Endodermal cell (in vitro differentiated cells): ENCODE data around the gene GTPBP6. TPM values are rescaled to one million over a fixed set of nuclear protein-coding genes. Genes with fewer than 3 reads are reported as not detected.
"Not testable (repeated sequence)": the region's sequence is repeated elsewhere in the genome, so short reads cannot be mapped to it uniquely, and the experiment has no call there.

Source experiments
- DNase-seq: peaks from one replicate; pipeline ENCODE4 v3.0.0-alpha.2; 2017
- H3K27ac ChIP-seq: 2 replicates; pipeline ENCODE4 v1.5.1; 2013; ENCODE audit warnings: mild to moderate bottlenecking, low read depth, low read length, moderate library complexity
- H3K27me3 ChIP-seq: 2 replicates; pipeline ENCODE4 v1.6.1; 2013; ENCODE audit warnings: mild to moderate bottlenecking, low read length, moderate library complexity; ENCODE audit not compliant: insufficient read depth, control insufficient read depth, poor library complexity, severe bottlenecking
- H3K36me3 ChIP-seq: 2 replicates; pipeline ENCODE4 v1.7.0; 2013; ENCODE audit warnings: mild to moderate bottlenecking, low read length, moderate library complexity; ENCODE audit not compliant: control insufficient read depth, insufficient read depth
- H3K4me1 ChIP-seq: one replicate; pipeline ENCODE4 v1.7.0; 2013; ENCODE audit warnings: low read length; ENCODE audit not compliant: control insufficient read depth, insufficient read depth
- H3K4me3 ChIP-seq: 2 replicates; pipeline ENCODE4 v1.5.1; 2013; ENCODE audit warnings: mild to moderate bottlenecking, low read length, moderate library complexity
- H3K9ac ChIP-seq: 2 replicates; pipeline ENCODE4 v1.6.1; 2013; ENCODE audit warnings: mild to moderate bottlenecking, low read length, moderate library complexity; ENCODE audit not compliant: poor library complexity, severe bottlenecking; ENCODE audit errors: extremely low read depth
- H3K9me3 ChIP-seq: 2 replicates; pipeline ENCODE4 v1.6.1; 2013; ENCODE audit warnings: mild to moderate bottlenecking, low read length, moderate library complexity; ENCODE audit not compliant: control insufficient read depth
- H3K27ac Mint-ChIP-seq: 2 replicates; pipeline ENCODE4 v1.8.0; 2020; ENCODE audit warnings: mixed read lengths
- H3K27me3 Mint-ChIP-seq: 2 replicates; pipeline ENCODE4 v1.8.0; 2021; ENCODE audit warnings: mild to moderate bottlenecking, mixed read lengths; ENCODE audit not compliant: insufficient read depth
- H3K36me3 Mint-ChIP-seq: 2 replicates; pipeline ENCODE4 v1.8.0; 2020; ENCODE audit warnings: low read depth, mixed read lengths
- H3K4me1 Mint-ChIP-seq: 2 replicates; pipeline ENCODE4 v1.8.0; 2020; ENCODE audit warnings: mixed read lengths
- H3K4me3 Mint-ChIP-seq: 2 replicates; pipeline ENCODE4 v1.8.0; 2020; ENCODE audit warnings: mild to moderate bottlenecking, moderate library complexity, mixed read lengths
- H3K9me3 Mint-ChIP-seq: 2 replicates; pipeline ENCODE4 v1.8.0; 2020; ENCODE audit warnings: mild to moderate bottlenecking, mixed read lengths
- CTCF ChIP-seq: fragments of 200-600 bp; sonication (generic); conservative IDR thresholded peaks from 2 replicates; pipeline ENCODE4 v1.5.0; 2021; ENCODE audit warnings: antibody characterized with exemption, mild to moderate bottlenecking
- WGBS, 2 experiments: methylation state at CpG; one replicate each; pipeline versions ENCODE4 v1.1.5 to v1.1.7; 2013; ENCODE audit warnings: missing lambda C conversion rate in 2 of 2, mixed read lengths in 1 of 2; ENCODE audit not compliant: insufficient coverage in 1 of 2, insufficient read length in 1 of 2; 5-methylcytosine and 5-hydroxymethylcytosine counted together
- total RNA-seq, 2 donors: library from RNA; stranded (reverse); fragmentation: NEBNext Ultra II Directional in 1 of 2; extraction: Animal tissue kit (Norgen Biotek cat#: 25700) in 1 of 2; gene quantifications; 2 replicates in 1 of 2; 3 replicates in 1 of 2; pipeline ENCODE4 v1.2.1, GENCODE V29; 2021

GTPBP6 gene
- total RNA-seq, 2 donors from 2014 or later, result 58.8 to 61.0 TPM

- no peaks in the 10 kb centered on the region for H3K27me3 ChIP-seq
- no peaks in the 10 kb centered on the region for H3K9me3 ChIP-seq
- H3K36me3 ChIP-seq, result peaks cover 10% of the 10 kb centered on the region
- H3K27ac Mint-ChIP-seq, result peak overlapping the region; percentile 39
- DNase-seq, result no peak
- WGBS, 2 experiments, result 95 to 99% methylated on average over 8 to 9 of the region's 10 CpGs
- no peaks in the 10 kb centered on the region for H3K9me3 Mint-ChIP-seq
- H3K36me3 Mint-ChIP-seq, result peaks cover 43% of the 10 kb centered on the region
- TF ChIP-seq CTCF, result no peak
- no peak overlapping the region for H3K27ac ChIP-seq
- no peak overlapping the region for H3K4me3 Mint-ChIP-seq
- H3K4me1 Mint-ChIP-seq, result no peaks in the 10 kb centered on the region
- H3K27me3 Mint-ChIP-seq, result no peaks in the 10 kb centered on the region
- H3K9ac ChIP-seq, result no peak overlapping the region
- H3K4me3 ChIP-seq, result no peak overlapping the region
- no peaks in the 10 kb centered on the region for H3K4me1 ChIP-seq
Measured at GRCh38 chrX:351736-352135, 33.1 kb upstream of the GTPBP6 start.

- WGBS, 2 experiments, result 96 to 100% methylated on average over 2 to 9 of the region's 13 CpGs
- H3K4me1 ChIP-seq, H3K27ac Mint-ChIP-seq, DNase-seq, H3K9ac ChIP-seq, H3K9me3 ChIP-seq, H3K27me3 ChIP-seq, H3K27me3 Mint-ChIP-seq, H3K4me3 ChIP-seq, H3K4me3 Mint-ChIP-seq, H3K9me3 Mint-ChIP-seq, H3K27ac ChIP-seq, H3K36me3 ChIP-seq, H3K4me1 Mint-ChIP-seq: not testable (repeated sequence)
- peaks cover 42% of the 10 kb centered on the region for H3K36me3 Mint-ChIP-seq
Measured at GRCh38 chrX:351324-351641, 32.7 kb upstream of the GTPBP6 start.

- H3K9ac ChIP-seq, result no peak overlapping the region
- no peaks in the 10 kb centered on the region for H3K4me1 ChIP-seq
- no peaks in the 10 kb centered on the region for H3K4me1 Mint-ChIP-seq
- 95 to 98% methylated on average over 51 to 61 of the region's 61 CpGs for WGBS, 2 experiments
- no peak for TF ChIP-seq CTCF
- H3K27me3 Mint-ChIP-seq, result no peaks in the 10 kb centered on the region
- H3K4me3 Mint-ChIP-seq, result no peak overlapping the region
- H3K9me3 ChIP-seq, result no peaks in the 10 kb centered on the region
- peaks cover 10% of the 10 kb centered on the region for H3K36me3 ChIP-seq
- H3K9me3 Mint-ChIP-seq, result no peaks in the 10 kb centered on the region
- H3K27ac Mint-ChIP-seq, result no peak overlapping the region
- no peak overlapping the region for H3K4me3 ChIP-seq
- H3K36me3 Mint-ChIP-seq, result peaks cover 39% of the 10 kb centered on the region
- no peak overlapping the region for H3K27ac ChIP-seq
- DNase-seq, result no peak
- no peaks in the 10 kb centered on the region for H3K27me3 ChIP-seq
Measured at GRCh38 chrX:350534-351323, 32.1 kb upstream of the GTPBP6 start.

- 91 to 95% methylated on average over 19 to 20 of the region's 20 CpGs for WGBS, 2 experiments
- TF ChIP-seq CTCF, result peak; percentile 34
- H3K36me3 ChIP-seq, result peaks cover 10% of the 10 kb centered on the region
- H3K27ac Mint-ChIP-seq, result peak overlapping the region; percentile 44
- no peak overlapping the region for H3K9ac ChIP-seq
- no peak overlapping the region for H3K27ac ChIP-seq
- H3K27me3 ChIP-seq, result no peaks in the 10 kb centered on the region
- no peak overlapping the region for H3K4me3 ChIP-seq
- no peak for DNase-seq
- no peaks in the 10 kb centered on the region for H3K4me1 ChIP-seq
- no peaks in the 10 kb centered on the region for H3K27me3 Mint-ChIP-seq
- no peak overlapping the region for H3K4me3 Mint-ChIP-seq
- no peaks in the 10 kb centered on the region for H3K4me1 Mint-ChIP-seq
- no peaks in the 10 kb centered on the region for H3K9me3 ChIP-seq
- H3K9me3 Mint-ChIP-seq, result no peaks in the 10 kb centered on the region
- peaks cover 39% of the 10 kb centered on the region for H3K36me3 Mint-ChIP-seq
Measured at GRCh38 chrX:350148-350533, 31.5 kb upstream of the GTPBP6 start.
